Measurements from ENCODE around the gene PLXNB3.

- no peak for TF ChIP-seq TAF1 (IDR thresholded peaks at IDR 0.05; ENCODE audit: borderline replicate concordance, insufficient read depth, low read length)
- no peak for TF ChIP-seq POLR2AphosphoS5 (IDR thresholded peaks at IDR 0.05; ENCODE audit: low read depth, low read length)
- TF ChIP-seq, protein P1, sequence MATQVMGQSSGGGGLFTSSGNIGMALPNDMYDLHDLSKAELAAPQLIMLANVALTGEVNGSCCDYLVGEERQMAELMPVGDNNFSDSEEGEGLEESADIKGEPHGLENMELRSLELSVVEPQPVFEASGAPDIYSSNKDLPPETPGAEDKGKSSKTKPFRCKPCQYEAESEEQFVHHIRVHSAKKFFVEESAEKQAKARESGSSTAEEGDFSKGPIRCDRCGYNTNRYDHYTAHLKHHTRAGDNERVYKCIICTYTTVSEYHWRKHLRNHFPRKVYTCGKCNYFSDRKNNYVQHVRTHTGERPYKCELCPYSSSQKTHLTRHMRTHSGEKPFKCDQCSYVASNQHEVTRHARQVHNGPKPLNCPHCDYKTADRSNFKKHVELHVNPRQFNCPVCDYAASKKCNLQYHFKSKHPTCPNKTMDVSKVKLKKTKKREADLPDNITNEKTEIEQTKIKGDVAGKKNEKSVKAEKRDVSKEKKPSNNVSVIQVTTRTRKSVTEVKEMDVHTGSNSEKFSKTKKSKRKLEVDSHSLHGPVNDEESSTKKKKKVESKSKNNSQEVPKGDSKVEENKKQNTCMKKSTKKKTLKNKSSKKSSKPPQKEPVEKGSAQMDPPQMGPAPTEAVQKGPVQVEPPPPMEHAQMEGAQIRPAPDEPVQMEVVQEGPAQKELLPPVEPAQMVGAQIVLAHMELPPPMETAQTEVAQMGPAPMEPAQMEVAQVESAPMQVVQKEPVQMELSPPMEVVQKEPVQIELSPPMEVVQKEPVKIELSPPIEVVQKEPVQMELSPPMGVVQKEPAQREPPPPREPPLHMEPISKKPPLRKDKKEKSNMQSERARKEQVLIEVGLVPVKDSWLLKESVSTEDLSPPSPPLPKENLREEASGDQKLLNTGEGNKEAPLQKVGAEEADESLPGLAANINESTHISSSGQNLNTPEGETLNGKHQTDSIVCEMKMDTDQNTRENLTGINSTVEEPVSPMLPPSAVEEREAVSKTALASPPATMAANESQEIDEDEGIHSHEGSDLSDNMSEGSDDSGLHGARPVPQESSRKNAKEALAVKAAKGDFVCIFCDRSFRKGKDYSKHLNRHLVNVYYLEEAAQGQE (IDR thresholded peaks at IDR 0.05; ENCODE audit: insufficient read depth in 1 of 2, low read depth in 2 of 2, low read length in 2 of 2): no peak
Measured at GRCh38 chrX:153714256-153714655, 49.8 kb upstream of the PLXNB3 start.

All from PFSK-1 (cell line).